Measurements from ENCODE around the gene ZNF180.
A peak's percentile ranks its signal among the peaks of the same experiment; 100 is the strongest.

Gene ZNF180

GRCh38 chr19:44499962-44500949 is at the start of gene ZNF180 (continued):
- TF ChIP-seq MYNN (tag by site-specific recombination; IDR thresholded peaks at IDR 0.05; ENCODE audit: borderline replicate concordance) = no peak
- no peak for TF ChIP-seq ZNF114 (tag by site-specific recombination; IDR thresholded peaks at IDR 0.05)
- no peak for TF ChIP-seq HOXA7 (CRISPR knock-in tag; IDR thresholded peaks at IDR 0.05; ENCODE audit: borderline replicate concordance)
- TF ChIP-seq ZNF639 (tag by site-specific recombination; IDR thresholded peaks at IDR 0.05) = 0 out of 2 replicates have a peak, but pooled peaks have one; percentile 53
- TF ChIP-seq, protein P1, sequence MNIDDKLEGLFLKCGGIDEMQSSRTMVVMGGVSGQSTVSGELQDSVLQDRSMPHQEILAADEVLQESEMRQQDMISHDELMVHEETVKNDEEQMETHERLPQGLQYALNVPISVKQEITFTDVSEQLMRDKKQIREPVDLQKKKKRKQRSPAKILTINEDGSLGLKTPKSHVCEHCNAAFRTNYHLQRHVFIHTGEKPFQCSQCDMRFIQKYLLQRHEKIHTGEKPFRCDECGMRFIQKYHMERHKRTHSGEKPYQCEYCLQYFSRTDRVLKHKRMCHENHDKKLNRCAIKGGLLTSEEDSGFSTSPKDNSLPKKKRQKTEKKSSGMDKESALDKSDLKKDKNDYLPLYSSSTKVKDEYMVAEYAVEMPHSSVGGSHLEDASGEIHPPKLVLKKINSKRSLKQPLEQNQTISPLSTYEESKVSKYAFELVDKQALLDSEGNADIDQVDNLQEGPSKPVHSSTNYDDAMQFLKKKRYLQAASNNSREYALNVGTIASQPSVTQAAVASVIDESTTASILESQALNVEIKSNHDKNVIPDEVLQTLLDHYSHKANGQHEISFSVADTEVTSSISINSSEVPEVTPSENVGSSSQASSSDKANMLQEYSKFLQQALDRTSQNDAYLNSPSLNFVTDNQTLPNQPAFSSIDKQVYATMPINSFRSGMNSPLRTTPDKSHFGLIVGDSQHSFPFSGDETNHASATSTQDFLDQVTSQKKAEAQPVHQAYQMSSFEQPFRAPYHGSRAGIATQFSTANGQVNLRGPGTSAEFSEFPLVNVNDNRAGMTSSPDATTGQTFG (tag by site-specific recombination; IDR thresholded peaks at IDR 0.05; ENCODE audit: borderline replicate concordance) = no peak
- no peak for TF ChIP-seq ZNF677 (tag by site-specific recombination; IDR thresholded peaks at IDR 0.05)
- no peak for TF ChIP-seq ZNF514 (tag by site-specific recombination; IDR thresholded peaks at IDR 0.05)
- TF ChIP-seq, protein P2, sequence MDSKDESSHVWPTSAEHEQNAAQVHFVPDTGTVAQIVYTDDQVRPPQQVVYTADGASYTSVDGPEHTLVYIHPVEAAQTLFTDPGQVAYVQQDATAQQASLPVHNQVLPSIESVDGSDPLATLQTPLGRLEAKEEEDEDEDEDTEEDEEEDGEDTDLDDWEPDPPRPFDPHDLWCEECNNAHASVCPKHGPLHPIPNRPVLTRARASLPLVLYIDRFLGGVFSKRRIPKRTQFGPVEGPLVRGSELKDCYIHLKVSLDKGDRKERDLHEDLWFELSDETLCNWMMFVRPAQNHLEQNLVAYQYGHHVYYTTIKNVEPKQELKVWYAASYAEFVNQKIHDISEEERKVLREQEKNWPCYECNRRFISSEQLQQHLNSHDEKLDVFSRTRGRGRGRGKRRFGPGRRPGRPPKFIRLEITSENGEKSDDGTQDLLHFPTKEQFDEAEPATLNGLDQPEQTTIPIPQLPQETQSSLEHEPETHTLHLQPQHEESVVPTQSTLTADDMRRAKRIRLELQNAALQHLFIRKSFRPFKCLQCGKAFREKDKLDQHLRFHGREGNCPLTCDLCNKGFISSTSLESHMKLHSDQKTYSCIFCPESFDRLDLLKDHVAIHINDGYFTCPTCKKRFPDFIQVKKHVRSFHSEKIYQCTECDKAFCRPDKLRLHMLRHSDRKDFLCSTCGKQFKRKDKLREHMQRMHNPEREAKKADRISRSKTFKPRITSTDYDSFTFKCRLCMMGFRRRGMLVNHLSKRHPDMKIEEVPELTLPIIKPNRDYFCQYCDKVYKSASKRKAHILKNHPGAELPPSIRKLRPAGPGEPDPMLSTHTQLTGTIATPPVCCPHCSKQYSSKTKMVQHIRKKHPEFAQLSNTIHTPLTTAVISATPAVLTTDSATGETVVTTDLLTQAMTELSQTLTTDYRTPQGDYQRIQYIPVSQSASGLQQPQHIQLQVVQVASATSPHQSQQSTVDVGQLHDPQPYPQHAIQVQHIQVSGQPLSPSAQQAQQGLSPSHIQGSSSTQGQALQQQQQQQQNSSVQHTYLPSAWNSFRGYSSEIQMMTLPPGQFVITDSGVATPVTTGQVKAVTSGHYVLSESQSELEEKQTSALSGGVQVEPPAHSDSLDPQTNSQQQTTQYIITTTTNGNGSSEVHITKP (tag by site-specific recombination; IDR thresholded peaks at IDR 0.05) = peak; percentile 84
- TF ChIP-seq, protein P3, sequence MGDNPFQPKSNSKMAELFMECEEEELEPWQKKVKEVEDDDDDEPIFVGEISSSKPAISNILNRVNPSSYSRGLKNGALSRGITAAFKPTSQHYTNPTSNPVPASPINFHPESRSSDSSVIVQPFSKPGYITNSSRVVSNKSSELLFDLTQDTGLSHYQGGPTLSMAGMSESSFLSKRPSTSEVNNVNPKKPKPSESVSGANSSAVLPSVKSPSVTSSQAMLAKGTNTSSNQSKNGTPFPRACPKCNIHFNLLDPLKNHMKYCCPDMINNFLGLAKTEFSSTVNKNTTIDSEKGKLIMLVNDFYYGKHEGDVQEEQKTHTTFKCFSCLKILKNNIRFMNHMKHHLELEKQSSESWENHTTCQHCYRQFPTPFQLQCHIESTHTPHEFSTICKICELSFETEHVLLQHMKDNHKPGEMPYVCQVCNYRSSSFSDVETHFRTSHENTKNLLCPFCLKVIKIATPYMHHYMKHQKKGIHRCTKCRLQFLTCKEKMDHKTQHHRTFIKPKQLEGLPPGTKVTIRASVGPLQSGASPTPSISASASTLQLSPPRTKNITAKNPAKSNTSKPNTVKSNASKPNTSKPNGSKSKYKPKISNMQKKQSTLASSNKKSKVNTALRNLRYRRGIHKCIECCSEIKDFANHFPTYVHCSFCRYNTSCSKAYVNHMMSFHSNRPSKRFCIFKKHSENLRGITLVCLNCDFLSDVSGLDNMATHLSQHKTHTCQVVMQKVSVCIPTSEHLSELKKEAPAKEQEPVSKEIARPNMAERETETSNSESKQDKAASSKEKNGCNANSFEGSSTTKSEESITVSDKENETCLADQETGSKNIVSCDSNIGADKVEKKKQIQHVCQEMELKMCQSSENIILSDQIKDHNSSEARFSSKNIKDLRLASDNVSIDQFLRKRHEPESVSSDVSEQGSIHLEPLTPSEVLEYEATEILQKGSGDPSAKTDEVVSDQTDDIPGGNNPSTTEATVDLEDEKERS (tag by site-specific recombination; IDR thresholded peaks at IDR 0.05) = peak; percentile 63
- TF ChIP-seq ZNF692 (tag by site-specific recombination; IDR thresholded peaks at IDR 0.05) = peak; percentile 89
- TF ChIP-seq, protein P4, sequence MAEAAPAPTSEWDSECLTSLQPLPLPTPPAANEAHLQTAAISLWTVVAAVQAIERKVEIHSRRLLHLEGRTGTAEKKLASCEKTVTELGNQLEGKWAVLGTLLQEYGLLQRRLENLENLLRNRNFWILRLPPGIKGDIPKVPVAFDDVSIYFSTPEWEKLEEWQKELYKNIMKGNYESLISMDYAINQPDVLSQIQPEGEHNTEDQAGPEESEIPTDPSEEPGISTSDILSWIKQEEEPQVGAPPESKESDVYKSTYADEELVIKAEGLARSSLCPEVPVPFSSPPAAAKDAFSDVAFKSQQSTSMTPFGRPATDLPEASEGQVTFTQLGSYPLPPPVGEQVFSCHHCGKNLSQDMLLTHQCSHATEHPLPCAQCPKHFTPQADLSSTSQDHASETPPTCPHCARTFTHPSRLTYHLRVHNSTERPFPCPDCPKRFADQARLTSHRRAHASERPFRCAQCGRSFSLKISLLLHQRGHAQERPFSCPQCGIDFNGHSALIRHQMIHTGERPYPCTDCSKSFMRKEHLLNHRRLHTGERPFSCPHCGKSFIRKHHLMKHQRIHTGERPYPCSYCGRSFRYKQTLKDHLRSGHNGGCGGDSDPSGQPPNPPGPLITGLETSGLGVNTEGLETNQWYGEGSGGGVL (tag by site-specific recombination; IDR thresholded peaks at IDR 0.05) = peak; percentile 40; the same call in 1 of the 2 replicates
- TF ChIP-seq, protein P5, sequence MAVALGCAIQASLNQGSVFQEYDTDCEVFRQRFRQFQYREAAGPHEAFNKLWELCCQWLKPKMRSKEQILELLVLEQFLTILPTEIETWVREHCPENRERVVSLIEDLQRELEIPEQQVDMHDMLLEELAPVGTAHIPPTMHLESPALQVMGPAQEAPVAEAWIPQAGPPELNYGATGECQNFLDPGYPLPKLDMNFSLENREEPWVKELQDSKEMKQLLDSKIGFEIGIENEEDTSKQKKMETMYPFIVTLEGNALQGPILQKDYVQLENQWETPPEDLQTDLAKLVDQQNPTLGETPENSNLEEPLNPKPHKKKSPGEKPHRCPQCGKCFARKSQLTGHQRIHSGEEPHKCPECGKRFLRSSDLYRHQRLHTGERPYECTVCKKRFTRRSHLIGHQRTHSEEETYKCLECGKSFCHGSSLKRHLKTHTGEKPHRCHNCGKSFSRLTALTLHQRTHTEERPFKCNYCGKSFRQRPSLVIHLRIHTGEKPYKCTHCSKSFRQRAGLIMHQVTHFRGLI (tag by site-specific recombination; IDR thresholded peaks at IDR 0.05) = peak; percentile 79; the same call in 1 of the 2 replicates
- TF ChIP-seq ZNF843 (tag by site-specific recombination; IDR thresholded peaks at IDR 0.05) = peak; percentile 84
- no peak for TF ChIP-seq AEBP2 (tag by site-specific recombination; IDR thresholded peaks at IDR 0.05; ENCODE audit: borderline replicate concordance)
- TF ChIP-seq ZNF311 (tag by site-specific recombination; IDR thresholded peaks at IDR 0.05; ENCODE audit: borderline replicate concordance) = no peak
- TF ChIP-seq MZF1 (tag by site-specific recombination; IDR thresholded peaks at IDR 0.05; ENCODE audit: borderline replicate concordance) = no peak
- TF ChIP-seq GLIS2 (tag by site-specific recombination; IDR thresholded peaks at IDR 0.05) = peak; percentile 87
- TF ChIP-seq ZFHX2 (tag by site-specific recombination; conservative IDR thresholded peaks at IDR 0.05) = peak; percentile 73
- peak; percentile 87 for TF ChIP-seq SP7 (tag by site-specific recombination; IDR thresholded peaks at IDR 0.05)
